ENCODE data around the gene SYT17. TPM values are rescaled to one million over a fixed set of nuclear protein-coding genes. Genes with fewer than 3 reads are reported as not detected.

The SYT17 gene
- total RNA-seq, 2 experiments from 2014 or later = 6.2 to 10.3 TPM

DNA sequence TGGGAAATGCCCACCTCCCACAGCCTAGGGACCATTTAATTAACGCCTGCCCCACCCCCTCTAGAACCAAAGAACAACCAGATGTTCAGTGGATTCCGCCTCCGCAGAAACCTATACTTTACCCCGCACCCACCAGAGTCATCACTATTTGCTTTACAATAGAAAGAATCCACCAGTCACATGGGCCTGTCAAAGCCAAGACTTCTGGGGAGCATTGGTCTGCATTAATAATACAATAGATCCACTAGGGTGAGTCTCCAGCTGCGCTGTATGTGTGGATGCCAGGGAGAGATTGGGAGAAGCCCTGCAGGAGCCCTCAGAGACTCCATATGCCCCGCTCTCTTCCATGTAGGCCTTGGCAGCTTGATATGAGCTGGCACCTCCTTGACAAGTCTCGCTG is 148.8 kb downstream of the SYT17 start:
- Histone ChIP-seq H3K36me3 (ENCODE audit: insufficient read depth, low read length) (no peaks in the 10 kb centered on the region), H3K79me2 (ENCODE audit: insufficient read depth, low read depth, low read length) (no peaks in the 10 kb centered on the region), H3K9me2 (ENCODE audit: insufficient read depth, low read length) (no peaks in the 10 kb centered on the region), H3K9me3 (ENCODE audit: low read length) (no peaks in the 10 kb centered on the region), H3K4me2 (ENCODE audit: low read length) (no peak overlapping the region), H3K4me1 (ENCODE audit: insufficient read depth, low read length, poor library complexity, severe bottlenecking) (no peaks in the 10 kb centered on the region), H3K27ac (ENCODE audit: low read depth, low read length, poor library complexity, severe bottlenecking) (no peak overlapping the region), H4K20me1 (ENCODE audit: insufficient read depth, low read length) (no peaks in the 10 kb centered on the region), H3K4me3 (ENCODE audit: low read depth, low read length, poor library complexity, severe bottlenecking) (no peak overlapping the region), H2AFZ (ENCODE audit: low read length) (no peak overlapping the region)
- TF ChIP-seq, protein P1, sequence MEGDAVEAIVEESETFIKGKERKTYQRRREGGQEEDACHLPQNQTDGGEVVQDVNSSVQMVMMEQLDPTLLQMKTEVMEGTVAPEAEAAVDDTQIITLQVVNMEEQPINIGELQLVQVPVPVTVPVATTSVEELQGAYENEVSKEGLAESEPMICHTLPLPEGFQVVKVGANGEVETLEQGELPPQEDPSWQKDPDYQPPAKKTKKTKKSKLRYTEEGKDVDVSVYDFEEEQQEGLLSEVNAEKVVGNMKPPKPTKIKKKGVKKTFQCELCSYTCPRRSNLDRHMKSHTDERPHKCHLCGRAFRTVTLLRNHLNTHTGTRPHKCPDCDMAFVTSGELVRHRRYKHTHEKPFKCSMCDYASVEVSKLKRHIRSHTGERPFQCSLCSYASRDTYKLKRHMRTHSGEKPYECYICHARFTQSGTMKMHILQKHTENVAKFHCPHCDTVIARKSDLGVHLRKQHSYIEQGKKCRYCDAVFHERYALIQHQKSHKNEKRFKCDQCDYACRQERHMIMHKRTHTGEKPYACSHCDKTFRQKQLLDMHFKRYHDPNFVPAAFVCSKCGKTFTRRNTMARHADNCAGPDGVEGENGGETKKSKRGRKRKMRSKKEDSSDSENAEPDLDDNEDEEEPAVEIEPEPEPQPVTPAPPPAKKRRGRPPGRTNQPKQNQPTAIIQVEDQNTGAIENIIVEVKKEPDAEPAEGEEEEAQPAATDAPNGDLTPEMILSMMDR (conservative IDR thresholded peaks at IDR 0.05; ENCODE audit: low read length) = no peak
- no peak for TF ChIP-seq EZH2phosphoT487 (IDR thresholded peaks at IDR 0.05; ENCODE audit: borderline replicate concordance, low read depth, low read length)
- CTCF ChIA-PET (ENCODE audit: unreplicated experiment) = no interaction called here
- no TSS peak for BruUV-seq (replicated peaks)
- no peak for DNase-seq (ENCODE audit: low spot score)
- intact Hi-C loops (cut with micrococcal nuclease; ENCODE audit: unreplicated experiment) = no loop called here
- POLR2A ChIA-PET = no interaction called here

Other genes starting within 250 kb of the SYT17 start
- gene SMG1, start 241.8 kb upstream of the SYT17 start, total RNA-seq (2014; rRNA removed; shearing (Covaris generic)) = 87.5 and 106 TPM in 2 replicates
- 199 and 208 TPM in 2 replicates for gene SMG1, start 241.8 kb upstream of the SYT17 start, total RNA-seq (2022)
- not detected in 2 replicates for gene TMC7, start 184.3 kb upstream of the SYT17 start, total RNA-seq (2014; rRNA removed; shearing (Covaris generic))
- not detected in 2 replicates for gene TMC7, start 184.3 kb upstream of the SYT17 start, total RNA-seq (2022)
- gene COQ7, start 100.6 kb upstream of the SYT17 start, total RNA-seq (2014; rRNA removed; shearing (Covaris generic)) = 19.9 and 22.2 TPM in 2 replicates
- gene COQ7, start 100.6 kb upstream of the SYT17 start, total RNA-seq (2022) = 21.6 and 27.3 TPM in 2 replicates
- 0.03 TPM in 1 of 2 replicates, not detected in the other for gene ITPRIPL2, start 54.3 kb upstream of the SYT17 start, total RNA-seq (2014; rRNA removed; shearing (Covaris generic))
- not detected in 2 replicates for gene ITPRIPL2, start 54.3 kb upstream of the SYT17 start, total RNA-seq (2022)
- gene CLEC19A, start 117.5 kb downstream of the SYT17 start, total RNA-seq (2014; rRNA removed; shearing (Covaris generic)) = not detected in 2 replicates
- gene CLEC19A, start 117.5 kb downstream of the SYT17 start, total RNA-seq (2022) = not detected in 2 replicates
- gene TMC5, start 249.6 kb downstream of the SYT17 start, total RNA-seq (2014; rRNA removed; shearing (Covaris generic)) = not detected in 2 replicates
- 0.18 TPM in 1 of 2 replicates, not detected in the other for gene TMC5, start 249.6 kb downstream of the SYT17 start, total RNA-seq (2022)